ENCODE measurements around the gene MORN1. TPM values are rescaled to one million over a fixed set of nuclear protein-coding genes. Genes with fewer than 3 reads are reported as not detected.

The MORN1 gene
- total and polyA plus RNA-seq, 4 donors, result 2.3 to 6.9 (median 3.6) TPM

- Histone ChIP-seq H3K4me1 (ENCODE audit: control insufficient read depth in 4 of 4, insufficient read depth in 4 of 4, low read length in 3 of 4) (peaks cover 0 to 8% (median 6%) of the 10 kb centered on the region in 4 donors), H3K9me3 (ENCODE audit: control insufficient read depth in 4 of 4, low read length in 3 of 4) (no peaks in the 10 kb centered on the region), H3K27ac (ENCODE audit: low read depth in 1 of 2, low read length in 2 of 2) (no peak overlapping the region), H3K4me3 (ENCODE audit: low read depth in 1 of 3, low read length in 3 of 3) (no peak overlapping the region), H3K27me3 (ENCODE audit: control insufficient read depth in 4 of 4, insufficient read depth in 4 of 4, low read length in 3 of 4) (no peaks in the 10 kb centered on the region), H3K9ac (ENCODE audit: low read depth in 1 of 2, low read length in 2 of 2) (no peak overlapping the region), H3K36me3 (ENCODE audit: control insufficient read depth in 4 of 4, insufficient read depth in 3 of 4, low read depth in 1 of 4, low read length in 3 of 4) (no peaks in the 10 kb centered on the region)
- DNase-seq (ENCODE audit: low spot score), result no peak
- 96% methylated on average over 19 of the region's 19 CpGs for WGBS
- TF ChIP-seq HNF4G (IDR thresholded peaks at IDR 0.05) (no peak), HNF4A (conservative IDR thresholded peaks at IDR 0.05) (no peak), CTCF (IDR thresholded peaks at IDR 0.05; ENCODE audit: low read depth, low read length, missing input control) (no peak), JUND (IDR thresholded peaks at IDR 0.05) (no peak), ATF3 (IDR thresholded peaks at IDR 0.05) (no peak), GABPA (IDR thresholded peaks at IDR 0.05 in 1 of 2, conservative IDR thresholded peaks at IDR 0.05 in 1 of 2) (no peak), TAF1 (conservative IDR thresholded peaks at IDR 0.05) (no peak), YY1 (IDR thresholded peaks at IDR 0.05) (no peak), RAD21 (IDR thresholded peaks at IDR 0.05) (no peak), SP1 (IDR thresholded peaks at IDR 0.05) (no peak), RXRA (IDR thresholded peaks at IDR 0.05) (no peak), FOXA1 (IDR thresholded peaks at IDR 0.05) (no peak), FOXA2 (IDR thresholded peaks at IDR 0.05) (no peak), REST (IDR thresholded peaks at IDR 0.05) (no peak), EGR1 (IDR thresholded peaks at IDR 0.05; ENCODE audit: low read depth in 2 of 2) (no peak)
- TF ChIP-seq, protein P1, sequence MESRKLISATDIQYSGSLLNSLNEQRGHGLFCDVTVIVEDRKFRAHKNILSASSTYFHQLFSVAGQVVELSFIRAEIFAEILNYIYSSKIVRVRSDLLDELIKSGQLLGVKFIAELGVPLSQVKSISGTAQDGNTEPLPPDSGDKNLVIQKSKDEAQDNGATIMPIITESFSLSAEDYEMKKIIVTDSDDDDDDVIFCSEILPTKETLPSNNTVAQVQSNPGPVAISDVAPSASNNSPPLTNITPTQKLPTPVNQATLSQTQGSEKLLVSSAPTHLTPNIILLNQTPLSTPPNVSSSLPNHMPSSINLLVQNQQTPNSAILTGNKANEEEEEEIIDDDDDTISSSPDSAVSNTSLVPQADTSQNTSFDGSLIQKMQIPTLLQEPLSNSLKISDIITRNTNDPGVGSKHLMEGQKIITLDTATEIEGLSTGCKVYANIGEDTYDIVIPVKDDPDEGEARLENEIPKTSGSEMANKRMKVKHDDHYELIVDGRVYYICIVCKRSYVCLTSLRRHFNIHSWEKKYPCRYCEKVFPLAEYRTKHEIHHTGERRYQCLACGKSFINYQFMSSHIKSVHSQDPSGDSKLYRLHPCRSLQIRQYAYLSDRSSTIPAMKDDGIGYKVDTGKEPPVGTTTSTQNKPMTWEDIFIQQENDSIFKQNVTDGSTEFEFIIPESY (IDR thresholded peaks at IDR 0.05), result no peak
- TF ChIP-seq, protein P2, sequence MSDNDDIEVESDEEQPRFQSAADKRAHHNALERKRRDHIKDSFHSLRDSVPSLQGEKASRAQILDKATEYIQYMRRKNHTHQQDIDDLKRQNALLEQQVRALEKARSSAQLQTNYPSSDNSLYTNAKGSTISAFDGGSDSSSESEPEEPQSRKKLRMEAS (IDR thresholded peaks at IDR 0.05), result no peak
Observed at GRCh38 chr1:2385606-2386280, 5.6 kb downstream of the MORN1 start.

Measured in liver (tissue), 9 donors.